IPS-18a (cell line): ENCODE data around the gene FAM120A.

Source experiments
- H3K27ac ChIP-seq: one replicate; pipeline ENCODE4 v1.5.1; 2013; ENCODE audit warnings: low read length
- H3K27me3 ChIP-seq: one replicate; pipeline ENCODE4 v1.6.1; 2013; ENCODE audit warnings: mild to moderate bottlenecking, low read length; ENCODE audit not compliant: control insufficient read depth, insufficient read depth
- H3K36me3 ChIP-seq: one replicate; pipeline ENCODE4 v1.6.1; 2013; ENCODE audit warnings: low read depth, low read length; ENCODE audit not compliant: control insufficient read depth
- H3K4me1 ChIP-seq: one replicate; pipeline ENCODE4 v1.6.1; 2013; ENCODE audit warnings: low read depth, low read length; ENCODE audit not compliant: control insufficient read depth
- H3K4me3 ChIP-seq: one replicate; pipeline ENCODE4 v1.5.1; 2013; ENCODE audit warnings: low read length
- H3K9ac ChIP-seq: one replicate; pipeline ENCODE4 v1.6.1; 2013; ENCODE audit warnings: mild to moderate bottlenecking, low read length, moderate library complexity
- H3K9me3 ChIP-seq: one replicate; pipeline ENCODE4 v1.6.1; 2013; ENCODE audit warnings: low read depth, low read length; ENCODE audit not compliant: control insufficient read depth

The FAM120A gene

DNA sequence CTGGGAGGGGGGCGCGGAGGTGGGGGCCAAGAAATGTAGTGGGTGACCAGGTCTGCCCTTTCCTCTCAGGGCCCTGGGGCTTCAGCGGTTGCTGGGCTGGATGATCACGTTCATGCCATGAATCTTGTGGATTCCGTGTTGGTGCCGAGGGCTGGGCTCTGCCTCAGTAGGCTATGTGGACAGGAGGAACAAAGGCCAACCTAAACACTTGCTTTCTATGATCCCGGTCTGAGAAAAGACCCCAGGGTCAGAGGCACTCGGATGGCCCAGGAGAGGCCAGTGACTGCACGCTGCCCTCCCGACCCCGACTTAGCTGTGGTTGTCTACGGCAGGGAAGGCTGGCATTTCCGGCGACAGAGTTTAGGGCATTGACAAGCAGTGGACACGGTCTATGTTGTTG is 151.5 kb downstream of the FAM120A start:
- Histone ChIP-seq H3K4me1 (peaks cover 30% of the 10 kb centered on the region), H3K4me3 (no peak overlapping the region), H3K27ac (no peak overlapping the region)

DNA sequence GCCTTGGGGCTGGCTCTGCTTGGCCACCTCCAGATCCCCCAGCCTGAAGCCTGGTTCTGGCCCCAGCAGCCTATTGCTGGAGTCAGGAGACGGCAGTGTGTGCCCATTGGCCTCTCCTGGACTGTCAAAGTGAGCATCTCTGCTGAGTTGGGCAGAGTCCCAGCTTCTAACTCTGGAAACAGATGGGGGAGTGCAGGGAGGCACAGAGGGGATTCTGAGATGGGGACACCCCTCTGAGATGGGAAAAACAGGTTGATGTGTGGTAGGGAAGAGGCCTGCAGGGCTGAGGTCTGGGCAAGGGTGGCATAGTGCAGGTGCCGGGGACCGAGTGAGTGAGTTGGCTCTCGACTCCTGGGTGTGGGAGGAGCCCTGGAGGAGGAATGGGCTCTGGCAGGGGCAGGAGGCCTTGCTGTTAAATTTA is 152.4 kb downstream of the FAM120A start:
- Histone ChIP-seq H3K4me1 (peaks cover 25% of the 10 kb centered on the region), H3K9ac (no peak overlapping the region), H3K9me3 (no peaks in the 10 kb centered on the region), H3K36me3 (no peaks in the 10 kb centered on the region), H3K4me3 (no peak overlapping the region), H3K27me3 (no peaks in the 10 kb centered on the region), H3K27ac (no peak overlapping the region)

More for the DNA sequence above, 151.5 kb downstream of the FAM120A start:
- Histone ChIP-seq H3K27me3 (no peaks in the 10 kb centered on the region), H3K36me3 (no peaks in the 10 kb centered on the region), H3K9me3 (no peaks in the 10 kb centered on the region), H3K9ac (no peak overlapping the region)

DNA sequence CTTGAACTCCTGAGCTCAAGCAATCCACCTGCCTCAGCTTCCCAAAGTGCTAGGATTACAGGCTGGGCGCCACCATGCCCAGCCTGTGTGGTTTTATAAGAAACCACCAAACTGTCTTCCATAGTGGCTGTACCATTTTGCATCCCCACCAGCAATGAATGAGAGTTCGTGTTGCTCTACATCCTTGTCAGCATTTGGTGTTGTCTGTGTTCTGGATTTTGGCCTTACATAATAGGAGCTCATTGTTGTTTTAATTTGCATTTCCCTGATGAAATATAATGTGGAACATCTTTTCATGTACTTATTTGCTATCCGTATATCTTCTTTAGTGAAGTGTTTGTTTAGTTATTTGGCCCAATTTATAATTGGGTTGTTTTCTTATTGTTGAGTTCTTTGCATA is 154.7 kb downstream of the FAM120A start:
- H3K9me3 ChIP-seq, result no peaks in the 10 kb centered on the region
- H3K36me3 ChIP-seq, result no peaks in the 10 kb centered on the region
- no peak overlapping the region for H3K9ac ChIP-seq
- no peak overlapping the region for H3K27ac ChIP-seq
- H3K27me3 ChIP-seq, result no peaks in the 10 kb centered on the region
- no peak overlapping the region for H3K4me3 ChIP-seq
- H3K4me1 ChIP-seq, result peaks cover 2% of the 10 kb centered on the region

DNA sequence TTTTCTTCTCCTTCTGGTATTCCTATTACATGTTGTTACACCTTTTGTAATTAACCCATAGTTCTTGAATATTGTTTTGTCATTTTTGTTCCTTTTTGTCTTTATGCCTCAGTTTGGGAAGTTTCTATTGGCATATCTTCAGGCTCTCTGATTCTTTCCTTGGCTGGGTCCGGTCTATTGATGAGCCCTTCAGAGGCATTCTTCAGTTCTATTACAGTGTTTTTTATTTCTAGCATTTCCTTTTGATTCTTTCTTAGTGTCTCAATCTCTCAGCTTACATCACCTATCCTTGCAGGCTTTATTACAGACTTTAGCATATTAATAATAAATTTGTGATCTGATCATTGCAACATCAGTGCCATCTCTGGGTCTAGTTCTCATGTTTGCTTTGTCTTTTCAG is 158.7 kb downstream of the FAM120A start:
- Histone ChIP-seq H3K9ac (no peak overlapping the region), H3K36me3 (no peaks in the 10 kb centered on the region), H3K9me3 (no peaks in the 10 kb centered on the region), H3K27ac (no peak overlapping the region), H3K4me1 (no peaks in the 10 kb centered on the region), H3K4me3 (no peak overlapping the region), H3K27me3 (no peaks in the 10 kb centered on the region)

DNA sequence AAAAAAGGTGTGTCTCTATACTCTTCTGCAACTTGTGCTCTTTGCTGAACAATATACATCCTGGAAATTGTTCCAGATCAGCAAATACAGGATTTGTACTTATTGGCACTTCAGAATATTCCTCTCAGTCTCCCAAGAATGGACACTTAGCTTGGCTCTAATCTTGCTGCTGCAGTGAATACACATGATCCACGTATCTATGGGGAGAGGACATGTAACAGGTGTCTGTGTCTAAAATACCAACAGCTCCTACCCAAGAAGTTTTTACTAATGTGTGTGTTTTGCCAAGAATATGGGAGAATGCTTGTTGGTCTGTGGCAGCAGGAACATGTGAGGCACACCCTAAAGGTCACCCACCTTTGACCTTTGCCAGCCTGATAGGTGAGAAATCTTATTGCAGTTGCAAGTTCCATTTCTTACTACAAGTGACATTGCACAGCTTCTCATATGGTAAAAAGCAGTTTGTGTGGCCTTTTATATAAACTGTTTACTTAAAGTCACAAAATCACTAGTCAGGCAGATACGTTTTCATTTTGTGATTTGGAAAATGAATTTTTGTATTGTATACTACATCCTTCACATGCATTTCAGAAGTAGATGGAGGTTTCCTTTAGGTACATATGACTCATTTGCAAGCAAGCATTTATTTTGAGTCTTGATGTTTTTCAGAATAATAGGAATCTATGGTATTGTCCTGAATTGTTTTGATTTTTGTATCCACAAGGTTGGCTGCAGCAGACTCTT is 160.7 kb downstream of the FAM120A start:
- Histone ChIP-seq H3K4me3 (no peak overlapping the region), H3K4me1 (peaks cover 7% of the 10 kb centered on the region), H3K9me3 (no peaks in the 10 kb centered on the region), H3K9ac (no peak overlapping the region), H3K27ac (no peak overlapping the region), H3K36me3 (no peaks in the 10 kb centered on the region), H3K27me3 (no peaks in the 10 kb centered on the region)

DNA sequence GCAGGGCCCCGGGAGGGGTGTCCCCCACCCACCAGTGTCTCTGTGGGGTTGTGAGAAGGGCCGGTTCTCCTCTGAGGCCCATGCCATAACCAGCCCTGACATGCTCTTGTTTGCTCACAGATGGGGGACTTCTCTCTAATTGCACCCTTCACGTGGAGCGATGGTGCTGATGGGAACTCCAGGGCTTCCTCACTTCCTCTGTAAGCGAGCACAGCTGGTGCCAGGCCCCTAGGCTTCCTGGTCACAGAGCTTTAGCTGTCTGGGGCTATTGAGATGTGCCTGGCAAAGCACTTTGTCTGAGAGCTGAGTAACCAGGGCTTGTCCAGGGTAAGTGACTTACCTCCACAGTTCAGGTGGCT is 161.3 kb downstream of the FAM120A start:
- Histone ChIP-seq H3K27ac (no peak overlapping the region), H3K27me3 (no peaks in the 10 kb centered on the region), H3K9me3 (no peaks in the 10 kb centered on the region), H3K4me3 (no peak overlapping the region), H3K36me3 (no peaks in the 10 kb centered on the region), H3K9ac (no peak overlapping the region), H3K4me1 (peaks cover 12% of the 10 kb centered on the region)

DNA sequence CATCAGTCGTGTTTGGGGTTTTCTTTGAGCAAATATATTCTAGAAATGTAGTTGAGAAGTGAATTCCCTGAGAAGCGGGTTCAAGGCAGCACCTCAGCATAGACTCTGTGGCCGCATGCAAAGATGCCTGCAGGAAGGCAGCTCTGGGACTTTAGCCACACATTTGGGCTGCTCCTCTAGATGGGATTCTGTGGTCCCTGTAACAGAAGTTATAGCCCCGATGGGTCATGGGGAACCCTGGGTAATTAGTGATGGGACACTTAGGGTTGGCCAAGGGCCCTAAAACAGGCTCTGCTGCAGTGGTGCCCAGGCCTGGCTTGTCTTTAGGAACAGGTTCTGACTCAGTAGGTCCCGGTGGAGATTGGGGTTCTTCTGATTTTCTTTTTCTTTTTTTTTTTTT is 161.7 kb downstream of the FAM120A start:
- Histone ChIP-seq H3K4me1 (peaks cover 13% of the 10 kb centered on the region), H3K27ac (no peak overlapping the region), H3K36me3 (no peaks in the 10 kb centered on the region), H3K9ac (no peak overlapping the region), H3K4me3 (no peak overlapping the region), H3K27me3 (no peaks in the 10 kb centered on the region), H3K9me3 (no peaks in the 10 kb centered on the region)

DNA sequence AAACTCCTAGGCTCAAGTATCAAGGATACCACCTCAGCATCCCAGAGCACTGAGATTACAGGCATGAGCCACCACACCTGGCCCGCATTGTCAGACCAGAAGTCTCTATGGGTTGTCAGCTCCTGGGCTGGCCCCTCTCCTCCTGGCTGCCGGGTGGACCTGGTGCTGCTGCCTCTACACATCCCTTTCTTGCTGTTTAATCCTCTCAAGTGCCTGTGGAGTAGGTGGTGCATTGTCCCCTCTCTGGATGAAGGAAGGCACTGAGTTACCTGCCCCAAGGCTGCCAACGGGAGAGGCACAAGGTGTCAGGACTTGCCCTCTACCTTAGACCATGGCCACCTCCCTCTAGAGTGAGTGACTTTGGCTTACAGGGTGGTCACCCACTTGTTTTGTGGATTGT is 162.3 kb downstream of the FAM120A start:
- H3K9ac ChIP-seq, result no peak overlapping the region
- H3K36me3 ChIP-seq, result no peaks in the 10 kb centered on the region

DNA sequence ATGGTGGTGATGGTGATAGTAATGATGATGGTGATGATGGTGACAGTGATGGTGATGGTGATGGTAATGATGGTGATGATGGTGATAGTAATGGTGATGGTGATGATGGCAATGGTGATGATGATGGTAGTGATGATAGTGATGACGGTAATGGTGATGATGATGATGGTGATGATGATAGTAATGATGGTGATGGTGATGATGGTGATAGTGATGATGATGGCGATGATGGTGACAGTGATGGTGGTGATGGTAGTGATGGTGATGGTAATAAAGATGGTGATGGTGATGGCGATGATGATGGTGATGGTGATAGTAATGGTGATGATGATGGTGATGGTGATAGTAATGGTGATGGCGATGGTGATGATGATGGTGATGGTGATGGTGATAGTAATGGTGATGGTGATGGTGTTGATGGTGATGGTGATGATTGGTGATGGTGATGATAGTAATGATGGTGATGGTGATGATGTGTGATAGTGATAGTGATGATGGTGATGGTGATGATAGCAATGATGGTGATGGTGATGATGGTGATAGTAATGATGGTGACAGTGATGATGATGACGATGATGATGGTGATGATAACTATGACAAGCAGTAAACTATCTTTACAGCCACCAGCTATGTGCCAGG is 163.5 kb downstream of the FAM120A start:
- Histone ChIP-seq H3K27me3 (no peaks in the 10 kb centered on the region), H3K9ac (no peak overlapping the region), H3K9me3 (no peaks in the 10 kb centered on the region)

More for the DNA sequence above, 162.3 kb downstream of the FAM120A start:
- H3K4me3 ChIP-seq, result no peak overlapping the region
- H3K27me3 ChIP-seq, result no peaks in the 10 kb centered on the region
- peaks cover 13% of the 10 kb centered on the region for H3K4me1 ChIP-seq
- H3K27ac ChIP-seq, result no peak overlapping the region
- H3K9me3 ChIP-seq, result no peaks in the 10 kb centered on the region

More for the DNA sequence above, 163.5 kb downstream of the FAM120A start:
- no peak overlapping the region for H3K27ac ChIP-seq
- H3K4me1 ChIP-seq, result peaks cover 13% of the 10 kb centered on the region
- H3K36me3 ChIP-seq, result no peaks in the 10 kb centered on the region
- no peak overlapping the region for H3K4me3 ChIP-seq
